NCI-H1417 treated with DMSO at 0.1 percent for 48 hours (cell line): ENCODE measurements around the gene WBP11.

Source experiments
- DNase-seq: peaks from one replicate; lab custom pipeline; 2025; lab: John Stamatoyannopoulos, UW

The WBP11 gene

DNA sequence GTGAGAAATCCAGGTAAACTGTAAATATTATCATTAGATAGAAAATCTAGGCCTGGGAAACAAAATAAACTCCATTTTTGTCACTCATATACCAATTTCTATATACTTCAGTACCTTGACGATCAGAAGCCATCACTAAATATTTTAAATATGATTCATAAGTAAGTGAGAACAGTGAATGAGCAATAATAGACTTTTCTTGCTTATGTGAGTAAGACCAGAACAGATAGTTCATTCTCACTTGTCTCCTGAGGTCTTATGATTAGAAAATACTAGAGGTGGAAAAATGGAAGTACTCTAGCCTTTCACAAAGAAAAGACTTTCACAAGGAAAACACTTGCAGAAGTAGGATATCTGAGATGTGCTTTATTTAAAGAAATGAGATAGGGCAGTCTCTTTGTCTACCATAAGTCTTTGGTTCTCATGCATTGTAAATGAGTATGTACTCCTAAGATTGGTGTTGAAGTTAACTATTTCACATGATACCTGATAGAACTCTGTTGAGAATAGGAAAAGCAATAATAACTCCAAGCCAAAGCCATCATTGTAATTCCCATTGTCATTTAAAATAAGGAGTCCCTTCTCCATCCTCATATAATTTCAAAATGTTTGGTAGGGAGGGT lies 20.8 kb upstream of the WBP11 start:
- no peak for DNase-seq

DNA sequence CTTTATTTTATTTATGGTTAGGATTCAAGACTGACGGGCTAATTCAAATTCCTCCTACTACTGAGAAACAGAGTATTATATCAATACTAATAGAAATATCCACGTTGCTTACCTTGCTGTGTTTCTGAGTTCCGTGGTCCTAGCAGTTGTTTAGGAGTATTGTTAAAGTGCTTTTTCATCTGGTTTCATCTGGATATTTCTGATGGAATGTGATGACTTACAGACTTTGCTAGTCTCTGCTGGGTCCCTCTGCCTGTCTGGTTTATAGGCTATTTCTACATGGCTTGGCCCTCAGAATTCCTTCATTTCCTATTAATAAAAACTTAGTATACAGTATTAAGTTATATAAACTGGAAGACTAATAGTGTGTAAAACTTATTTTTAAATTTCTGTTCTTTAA lies 10.7 kb upstream of the WBP11 start, which contains the start of gene SMCO3:
SMCO3 (minus strand) TSS at position 169 of the 400 bp plus-strand sequence. CDS start 7,502 bp downstream, outside the sequence.
- DNase-seq = no peak

DNA sequence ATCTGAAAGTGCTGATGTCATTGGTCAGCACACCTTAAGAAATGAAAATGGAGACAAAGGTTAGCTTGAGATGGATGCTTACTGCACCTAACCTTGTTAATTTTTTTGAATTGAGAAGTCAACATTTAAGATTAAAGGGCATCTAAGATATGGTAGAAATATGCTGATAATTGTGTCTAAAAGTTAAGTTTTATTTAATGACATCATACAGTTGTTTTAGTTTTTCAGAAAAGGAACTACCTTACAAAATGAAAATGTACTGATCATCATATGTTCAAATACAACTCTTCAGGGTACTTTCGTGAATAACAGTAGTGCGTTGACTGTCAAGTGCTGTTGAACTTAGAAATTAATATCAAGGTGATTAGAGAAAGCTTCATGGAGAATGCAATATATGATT lies 8.2 kb upstream of the WBP11 start:
- DNase-seq = no peak

DNA sequence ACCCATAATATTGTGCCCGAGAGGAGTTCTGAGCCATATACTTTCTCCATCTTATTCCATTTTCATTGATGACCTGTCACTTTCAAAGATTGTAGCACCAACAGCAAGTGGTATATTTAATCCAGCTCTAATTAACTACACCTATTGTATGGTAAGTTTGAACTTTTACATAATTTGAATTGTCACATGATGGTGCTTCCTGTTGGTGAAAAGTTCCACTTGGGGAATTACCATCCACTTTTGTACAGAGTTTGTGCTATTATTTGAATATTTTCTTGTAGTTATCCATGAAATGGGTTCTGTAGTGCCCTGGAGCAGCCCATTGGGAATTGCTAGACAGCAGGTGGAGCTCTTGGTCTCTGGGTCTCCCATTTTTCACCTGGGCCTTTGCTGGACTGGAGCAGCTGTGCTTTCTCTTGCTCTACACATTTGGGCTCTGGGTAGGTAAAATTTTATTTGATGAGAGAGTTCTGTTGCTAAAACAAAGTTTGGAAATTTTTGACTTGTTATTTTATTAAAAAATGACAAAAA lies 7.7 kb upstream of the WBP11 start:
- DNase-seq = no peak

DNA sequence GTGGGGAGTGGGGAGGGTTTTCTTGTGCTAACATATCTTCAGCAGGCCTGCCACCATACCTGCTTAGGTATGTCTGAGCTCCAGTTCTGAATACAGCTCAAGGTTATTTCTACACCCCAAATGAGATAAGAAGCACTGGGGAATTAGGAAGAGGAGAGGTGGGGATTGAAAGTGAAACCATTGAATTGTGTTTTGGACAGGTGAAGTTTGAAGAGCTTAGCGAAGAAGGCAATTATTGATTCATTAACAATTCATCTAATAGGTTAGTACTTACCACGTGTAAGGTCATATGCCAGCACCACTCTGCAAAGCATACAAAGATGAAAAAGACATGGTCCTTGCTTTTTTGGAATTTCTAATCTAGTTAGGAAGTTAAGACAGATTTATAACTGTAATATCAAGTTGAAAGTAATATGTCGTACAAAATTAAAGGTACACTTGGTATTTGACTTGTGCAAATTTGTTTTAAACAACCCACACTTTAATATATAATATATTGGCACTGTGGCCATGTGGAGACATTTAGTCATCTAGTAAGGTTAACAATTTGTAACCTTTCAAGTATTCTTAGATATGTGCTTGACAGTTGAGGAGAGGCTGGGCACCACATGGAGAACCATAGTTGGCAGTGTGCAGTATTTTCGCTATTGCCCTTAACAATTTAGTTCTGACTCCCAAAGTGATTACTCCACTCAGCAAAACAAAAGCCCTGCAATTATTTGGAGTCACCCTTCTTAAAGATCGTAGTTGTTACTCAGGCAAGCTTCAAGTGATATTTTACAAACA lies 7.1 kb upstream of the WBP11 start:
- no peak for DNase-seq

DNA sequence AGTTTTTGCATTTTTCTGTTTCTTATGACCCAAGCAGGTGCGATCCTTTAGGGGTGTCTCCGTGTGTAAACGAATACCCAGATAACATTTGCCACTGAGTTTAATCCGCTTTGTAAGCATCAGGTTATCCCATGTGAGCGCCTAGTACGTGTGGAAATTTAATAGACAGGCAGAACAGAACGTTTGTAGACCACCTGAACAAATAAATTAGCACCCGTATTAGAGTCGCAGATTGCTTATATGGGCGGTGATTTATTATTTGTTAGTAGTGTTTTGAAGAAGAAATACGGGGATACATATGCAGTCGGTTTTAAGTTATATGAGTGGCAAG lies 517 bp upstream of the WBP11 start:
- peak; percentile 81 for DNase-seq

DNA sequence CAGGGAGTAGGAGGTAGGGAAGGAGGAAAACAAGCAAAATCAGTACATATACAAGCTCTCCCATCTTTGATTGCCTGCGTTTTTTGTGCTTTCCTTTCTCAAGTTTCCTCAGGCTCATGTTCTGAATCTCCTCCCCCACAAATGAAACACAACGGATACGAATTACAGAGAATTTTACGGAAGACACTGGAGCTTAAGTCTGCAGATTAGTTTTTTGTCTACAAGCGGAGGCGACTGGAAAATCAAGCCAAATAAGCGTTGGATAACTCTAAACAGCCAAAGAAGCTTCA lies 612 bp downstream of the WBP11 start:
- no peak for DNase-seq

DNA sequence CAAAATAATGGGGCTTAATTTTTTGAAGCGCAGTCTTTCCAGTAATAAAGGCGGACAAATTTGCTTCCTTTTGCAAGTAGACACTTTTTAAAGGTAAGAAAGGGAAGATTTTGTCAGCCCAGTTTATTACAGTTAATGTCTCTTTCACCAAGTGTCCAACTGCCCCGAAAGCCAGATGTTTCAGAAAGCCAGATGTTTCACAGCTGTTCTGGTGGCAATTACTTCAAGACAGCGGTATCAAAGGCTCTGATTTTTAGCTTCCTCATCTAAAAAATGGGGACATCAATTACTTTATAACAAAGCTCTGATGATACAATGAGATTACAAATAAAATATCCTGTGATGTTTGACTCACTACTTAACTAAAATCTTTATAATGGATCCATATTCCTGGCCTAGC lies 1.0 kb downstream of the WBP11 start:
- DNase-seq = no peak

DNA sequence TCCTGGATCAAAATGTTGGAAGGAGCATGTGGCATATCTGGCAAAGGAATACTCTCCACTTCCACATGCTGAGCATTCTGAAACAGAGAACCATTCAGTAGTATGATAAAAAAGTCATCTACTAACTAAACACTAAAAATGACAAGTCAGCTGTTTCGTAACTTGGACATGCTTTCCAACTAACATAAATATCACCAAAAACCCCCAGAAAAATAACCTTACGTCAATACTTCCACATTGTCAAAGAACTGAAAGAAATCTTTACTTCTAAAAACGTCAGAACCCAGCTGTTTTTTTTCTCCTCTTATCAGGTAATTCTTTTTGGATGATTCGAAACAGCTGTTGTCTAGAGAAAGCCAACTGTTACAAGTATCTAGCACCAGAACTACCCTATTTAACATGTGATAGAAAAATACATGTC lies 8.2 kb downstream of the WBP11 start:
- no peak for DNase-seq

DNA sequence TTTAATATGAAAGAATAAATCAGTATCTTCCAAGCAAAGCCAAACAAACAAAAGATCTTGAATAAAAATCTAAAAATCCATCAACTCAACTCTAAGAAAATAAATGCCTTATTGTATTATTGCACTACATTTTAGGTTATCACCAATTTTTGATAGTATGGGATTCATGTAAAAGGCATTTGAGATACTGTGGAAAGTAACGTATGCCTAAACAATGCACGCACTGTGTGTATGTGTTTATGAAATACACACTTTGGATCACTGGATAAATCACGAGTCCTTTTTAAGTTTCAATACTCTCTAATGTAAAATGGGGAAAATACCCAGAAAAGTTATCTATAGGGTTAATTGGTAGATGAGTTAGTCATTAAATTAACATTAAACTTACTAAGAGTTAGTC lies 17.7 kb downstream of the WBP11 start:
- no peak for DNase-seq

DNA sequence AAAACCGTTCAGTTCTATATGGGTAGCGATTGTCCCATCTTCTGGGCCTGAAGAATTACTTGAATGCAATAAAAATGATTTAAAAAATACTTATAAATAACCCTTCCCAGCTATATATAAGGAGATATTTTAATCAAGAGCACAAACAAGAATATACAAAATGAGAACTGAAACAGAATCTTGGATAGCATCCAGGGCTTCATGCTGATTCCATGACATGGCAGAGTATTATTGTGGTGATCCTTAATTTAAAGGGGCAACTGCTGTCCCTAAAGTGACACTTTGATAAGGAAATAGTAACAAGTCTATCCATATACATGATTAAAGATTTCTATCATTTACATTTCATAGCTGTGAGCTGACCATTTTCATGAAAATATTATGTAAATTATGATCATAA lies 18.8 kb downstream of the WBP11 start:
- DNase-seq = no peak

DNA sequence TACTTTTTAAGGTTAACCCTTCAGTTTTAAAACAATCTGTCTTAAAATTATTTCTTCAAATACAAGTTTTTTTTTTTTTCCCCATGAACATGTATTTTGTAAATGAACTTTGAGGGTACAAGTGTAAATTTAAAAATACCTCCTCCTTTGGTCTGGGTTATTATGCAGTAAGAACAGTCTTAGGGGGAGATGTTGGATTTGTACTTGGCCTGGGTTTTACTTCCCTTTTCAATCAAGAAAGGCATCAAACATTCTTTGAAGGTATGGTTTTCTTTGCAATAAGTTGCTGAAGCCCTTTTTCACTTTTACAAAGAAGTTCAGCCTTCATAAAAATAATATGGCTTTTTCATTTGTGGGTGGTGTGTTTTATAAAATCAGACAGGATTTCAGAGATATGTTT lies 20.5 kb downstream of the WBP11 start:
- no peak for DNase-seq

DNA sequence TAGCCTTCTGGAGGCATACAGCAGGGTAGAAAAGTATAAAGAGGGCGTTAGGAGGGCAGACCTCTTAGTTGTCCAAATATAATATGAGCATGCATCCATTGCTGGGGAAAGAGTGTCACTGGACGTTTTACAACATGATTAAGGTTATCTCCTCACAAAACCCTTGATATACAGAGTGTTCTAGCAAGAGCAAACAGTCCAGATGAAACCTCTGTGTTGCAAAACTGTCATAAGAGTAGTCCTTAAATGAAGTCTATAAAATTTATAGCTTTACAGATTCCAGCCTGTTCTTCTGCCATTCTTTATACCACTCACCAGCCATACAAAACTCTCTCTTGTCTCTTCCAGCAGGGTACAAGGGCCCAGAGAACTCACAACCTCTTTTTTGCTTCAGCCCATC lies 21.7 kb downstream of the WBP11 start:
- DNase-seq = no peak

DNA sequence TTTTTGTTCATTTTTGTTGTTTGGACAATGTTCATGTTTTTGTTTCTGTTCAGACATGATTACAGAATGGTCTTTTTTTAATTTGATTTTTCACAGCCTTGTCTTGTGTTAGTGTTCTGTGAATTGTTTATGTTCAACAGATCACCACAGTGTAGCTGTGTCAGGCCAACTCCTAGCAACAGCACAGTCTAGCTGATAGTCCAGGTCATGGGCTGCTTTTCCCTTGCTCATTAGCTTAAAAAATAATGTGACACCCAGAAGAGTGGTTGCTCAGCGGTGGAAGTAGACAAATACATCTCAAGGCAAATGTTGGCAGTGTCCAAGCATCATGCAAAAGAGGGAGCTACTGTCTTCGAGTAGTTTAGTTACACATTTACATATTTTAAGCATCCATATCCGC lies 22.4 kb downstream of the WBP11 start:
- DNase-seq = no peak

DNA sequence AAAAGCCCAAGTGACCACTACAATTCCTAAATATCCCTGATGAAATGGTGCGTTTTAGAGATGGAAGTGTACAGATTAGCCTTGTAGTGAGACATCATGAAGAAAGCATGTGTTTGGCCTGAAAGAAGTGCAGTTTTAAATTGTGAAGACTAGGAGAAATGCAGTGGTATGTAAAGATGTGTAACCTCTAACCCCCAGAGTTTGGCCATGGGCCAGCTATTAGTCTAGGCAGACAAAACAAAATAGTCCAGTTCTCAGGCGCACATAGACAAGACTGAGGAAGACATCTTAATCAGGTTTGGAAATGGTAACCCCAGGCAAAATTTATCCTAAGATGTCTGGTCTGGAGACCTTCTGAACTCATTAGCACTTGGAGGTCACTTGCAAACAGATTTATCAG lies 23.4 kb downstream of the WBP11 start:
- no peak for DNase-seq

DNA sequence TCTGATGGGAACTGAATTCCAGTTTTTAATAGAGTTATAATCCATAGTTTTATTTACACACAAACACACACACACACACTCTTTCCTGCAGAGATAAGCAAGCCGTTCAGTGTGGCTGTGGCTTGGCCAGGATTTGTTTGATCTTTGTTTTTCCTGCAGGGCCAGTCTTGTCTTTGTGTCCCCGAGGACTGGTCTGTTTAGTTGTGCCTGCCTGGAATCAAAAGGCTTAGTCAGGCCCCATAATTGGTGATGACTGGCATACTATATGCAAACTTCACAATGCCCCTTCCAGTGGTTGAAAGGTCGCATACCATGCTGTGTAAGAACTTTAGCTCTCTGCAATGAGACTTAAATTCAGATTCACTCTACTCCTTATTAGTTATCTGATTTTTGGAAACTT lies 26.0 kb downstream of the WBP11 start:
- DNase-seq = peak; percentile 49

DNA sequence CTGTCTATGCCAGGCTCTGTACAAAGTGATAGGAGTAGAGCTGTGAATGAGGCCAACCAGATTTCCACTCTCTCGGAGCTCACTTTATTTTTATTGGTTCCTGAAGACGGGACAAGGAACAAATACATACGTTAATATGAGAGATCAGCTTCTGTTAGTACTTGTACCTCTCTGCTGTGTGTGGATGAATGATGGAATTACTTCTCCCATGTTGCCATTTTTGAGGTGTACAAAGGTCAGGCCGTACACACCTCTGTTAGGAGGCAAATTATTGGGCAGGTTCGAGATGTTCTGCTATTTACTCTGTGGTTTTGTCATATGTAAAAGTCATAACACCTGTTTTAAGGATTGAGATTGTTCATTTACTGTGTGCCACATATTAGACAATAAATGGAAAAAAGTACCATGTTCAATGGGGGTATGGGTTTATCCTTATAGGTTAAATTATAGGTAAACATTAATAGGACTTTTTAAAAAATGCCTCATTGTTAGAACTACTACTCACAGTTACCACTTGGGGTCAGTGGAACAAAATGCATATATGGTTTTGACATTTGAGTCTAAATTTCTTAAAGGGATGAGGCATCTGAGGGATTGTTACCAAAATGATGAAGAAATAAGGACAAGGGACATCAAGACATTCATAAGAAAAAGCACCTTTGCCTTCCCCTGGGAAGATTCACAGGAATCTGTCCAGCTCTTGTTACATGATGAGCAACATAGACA lies 26.9 kb downstream of the WBP11 start:
- no peak for DNase-seq

DNA sequence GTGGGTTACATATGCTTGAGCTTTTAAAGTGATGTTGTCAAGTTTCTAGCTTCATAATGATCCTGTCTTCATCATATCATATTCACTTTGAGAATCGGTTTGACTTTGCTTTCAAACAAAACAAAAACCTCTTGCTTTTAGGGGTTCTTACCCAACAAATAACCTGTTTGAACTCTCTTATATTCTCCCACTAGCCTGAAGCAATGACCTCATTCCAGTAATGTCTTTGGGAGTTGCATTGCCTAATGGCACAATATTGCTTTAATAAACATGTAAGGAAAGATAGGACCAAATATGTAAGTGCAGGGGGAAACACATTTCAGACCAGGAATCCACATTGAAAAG lies 27.7 kb downstream of the WBP11 start:
- no peak for DNase-seq

DNA sequence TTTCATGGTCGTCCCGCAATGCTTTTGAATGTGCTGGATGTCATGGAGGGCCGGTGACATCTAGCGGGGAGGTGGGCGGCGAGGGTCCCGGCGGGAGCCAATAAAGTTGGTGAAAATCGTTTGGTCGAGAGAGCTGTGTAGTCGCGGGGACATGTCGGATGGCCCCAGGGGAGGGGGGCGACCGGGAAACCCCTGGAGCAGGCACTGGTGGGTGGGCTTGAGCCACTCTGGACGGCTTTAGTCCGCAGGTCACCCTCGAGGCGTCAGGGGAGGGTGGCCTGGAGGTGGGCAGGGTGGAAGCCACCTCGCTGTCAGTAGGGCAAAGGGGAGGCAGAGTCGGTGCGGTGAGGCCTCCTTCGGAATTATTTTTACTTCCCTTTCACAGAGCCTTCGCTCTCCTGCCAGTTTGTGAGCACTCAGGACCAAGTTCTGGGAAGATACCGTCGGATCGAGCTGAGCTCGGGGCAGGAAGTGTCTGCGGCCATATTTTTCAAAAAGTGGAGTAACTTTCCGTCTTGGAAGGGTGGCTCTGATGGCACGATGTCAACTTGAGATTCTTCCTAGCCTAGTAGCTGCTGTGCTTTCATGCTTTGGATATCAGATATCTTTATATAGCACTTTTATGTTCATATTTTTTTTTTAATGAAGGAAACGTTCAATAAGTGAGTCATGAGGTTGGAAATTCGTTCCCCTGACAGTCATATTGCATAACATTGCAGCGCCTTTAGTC lies 28.2 kb downstream of the WBP11 start:
- no peak for DNase-seq

DNA sequence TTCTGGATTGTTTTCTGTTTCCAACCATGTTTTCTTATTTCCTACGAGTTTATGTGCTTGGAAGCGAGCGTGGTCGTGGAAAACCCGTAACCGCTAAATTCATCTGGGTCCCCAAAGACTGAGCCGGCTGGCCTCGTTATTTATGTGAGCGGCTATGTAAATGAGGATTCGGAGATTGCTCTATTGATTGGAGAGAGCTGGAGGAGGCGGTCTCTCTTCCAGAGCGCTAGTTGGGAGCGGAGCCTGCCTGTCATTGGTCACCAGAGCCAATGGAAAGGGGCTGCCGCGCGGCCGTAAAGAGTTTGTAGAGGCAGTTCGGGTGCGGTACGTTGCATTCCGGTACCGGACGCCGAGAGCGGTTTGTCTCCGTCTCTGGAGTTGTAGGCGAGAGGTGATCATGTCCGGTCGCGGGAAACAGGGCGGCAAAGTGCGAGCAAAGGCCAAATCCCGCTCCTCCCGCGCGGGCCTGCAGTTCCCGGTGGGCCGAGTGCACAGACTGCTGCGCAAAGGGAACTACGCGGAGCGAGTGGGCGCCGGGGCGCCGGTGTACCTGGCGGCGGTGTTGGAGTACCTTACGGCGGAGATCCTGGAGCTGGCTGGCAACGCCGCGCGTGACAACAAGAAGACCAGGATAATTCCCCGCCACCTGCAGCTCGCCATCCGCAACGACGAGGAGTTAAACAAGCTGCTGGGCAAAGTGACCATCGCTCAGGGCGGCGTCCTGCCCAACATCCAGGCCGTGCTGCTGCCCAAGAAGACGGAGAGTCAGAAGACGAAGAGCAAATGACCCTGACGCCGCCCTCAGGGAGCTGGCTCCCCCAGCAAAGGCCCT lies 29.0 kb downstream of the WBP11 start:
- no peak for DNase-seq

DNA sequence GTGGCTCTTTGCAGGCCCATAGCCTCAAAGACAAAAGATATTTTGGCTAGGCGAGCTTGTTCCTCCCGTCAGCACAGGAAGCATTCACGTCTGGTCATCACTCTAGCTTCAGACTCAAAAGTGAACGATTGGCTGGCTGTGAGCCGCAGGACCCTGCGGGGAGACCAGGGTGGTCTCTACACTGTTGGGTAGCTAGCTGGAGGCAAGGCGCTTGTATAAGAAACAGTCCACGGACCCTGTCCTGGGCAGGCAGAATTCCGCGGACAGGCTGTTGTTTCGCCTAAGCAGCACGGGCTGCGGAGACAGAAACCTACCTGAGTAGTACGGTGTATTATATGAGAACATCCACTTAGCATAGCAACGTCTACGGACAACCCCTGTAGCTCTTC lies 29.6 kb downstream of the WBP11 start:
- no peak for DNase-seq

DNA sequence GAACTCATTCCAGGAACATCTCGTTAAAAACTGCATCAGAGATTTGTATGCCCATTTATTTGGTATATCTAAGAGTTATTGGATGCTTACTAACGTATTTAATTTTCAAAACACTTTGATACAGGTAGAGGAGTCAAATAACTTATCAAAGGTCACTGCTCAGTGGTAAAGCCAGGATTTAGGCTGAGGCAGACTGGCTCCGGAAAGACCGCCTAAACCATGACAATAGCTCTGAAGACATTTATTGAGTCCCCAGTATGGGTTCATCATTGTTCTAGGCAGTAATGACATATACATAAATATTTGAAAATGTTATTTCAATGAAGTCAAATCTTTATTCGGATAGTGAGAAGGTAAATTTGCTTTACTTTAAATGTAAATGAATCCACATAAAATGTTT lies 30.3 kb downstream of the WBP11 start:
- DNase-seq = no peak
